Left ventricle myocardium inferior (tissue), 1 donor: ENCODE data around the gene ROBO3. TPM values are rescaled to one million over a fixed set of nuclear protein-coding genes. Genes with fewer than 3 reads are reported as not detected.

Source experiments
- DNase-seq: peaks from one replicate; pipeline ENCODE4 v3.0.0-alpha.2; 2020
- H3K27ac ChIP-seq: fragments of 200-600 bp; replicated peaks from 2 replicates; pipeline ENCODE4 v1.8.0; 2021
- H3K27me3 ChIP-seq: fragments of 200-600 bp; 2 replicates; pipeline ENCODE4 v1.8.0; 2021; ENCODE audit warnings: low read depth
- H3K36me3 ChIP-seq: fragments of 200-600 bp; 2 replicates; pipeline ENCODE4 v1.8.0; 2021
- H3K4me1 ChIP-seq: fragments of 200-600 bp; 2 replicates; pipeline ENCODE4 v1.8.0; 2021
- H3K4me3 ChIP-seq: fragments of 200-600 bp; 2 replicates; pipeline ENCODE4 v1.8.0; 2021; ENCODE audit warnings: mild to moderate bottlenecking, moderate library complexity
- H3K9me3 ChIP-seq: fragments of 200-600 bp; replicated peaks from 2 replicates; pipeline ENCODE4 v1.8.0; 2021
- CTCF ChIP-seq: fragments of 200-600 bp; IDR thresholded peaks from 2 replicates; pipeline ENCODE4 v1.8.0; 2021; ENCODE audit warnings: antibody characterized with exemption, mild to moderate bottlenecking, borderline replicate concordance
- intact Hi-C: fragments of 100-400 bp; cut with micrococcal nuclease; formaldehyde crosslinking; loops from one replicate; pipeline ENCODE4 v1.11.0; 2022
- total RNA-seq: library from RNA; stranded (reverse); fragmentation: NEBNext Ultra II Directional; extraction: Animal tissue kit (Norgen Biotek cat#: 25700); gene quantifications from one replicate; pipeline ENCODE4 v1.2.1, GENCODE V29; 2021
- donor health status: DM: no; HTN: yes; CAD: no; lungs with severe emphysema.

The ROBO3 gene
- total RNA-seq, 1 donor from 2014 or later = 3.9 TPM

- no peak for DNase-seq
- H3K27me3 ChIP-seq = peaks cover 100% of the 10 kb centered on the region
- no peak overlapping the region for H3K27ac ChIP-seq
- H3K9me3 ChIP-seq = no peaks in the 10 kb centered on the region
- intact Hi-C loops = no loop called here
- no peak for TF ChIP-seq CTCF
- H3K4me1 ChIP-seq = peaks cover 24% of the 10 kb centered on the region
- no peak overlapping the region for H3K4me3 ChIP-seq
- H3K36me3 ChIP-seq = no peaks in the 10 kb centered on the region
These were observed 21.7 kb upstream of the ROBO3 start for GRCh38 chr11:124843616-124843910.

DNA sequence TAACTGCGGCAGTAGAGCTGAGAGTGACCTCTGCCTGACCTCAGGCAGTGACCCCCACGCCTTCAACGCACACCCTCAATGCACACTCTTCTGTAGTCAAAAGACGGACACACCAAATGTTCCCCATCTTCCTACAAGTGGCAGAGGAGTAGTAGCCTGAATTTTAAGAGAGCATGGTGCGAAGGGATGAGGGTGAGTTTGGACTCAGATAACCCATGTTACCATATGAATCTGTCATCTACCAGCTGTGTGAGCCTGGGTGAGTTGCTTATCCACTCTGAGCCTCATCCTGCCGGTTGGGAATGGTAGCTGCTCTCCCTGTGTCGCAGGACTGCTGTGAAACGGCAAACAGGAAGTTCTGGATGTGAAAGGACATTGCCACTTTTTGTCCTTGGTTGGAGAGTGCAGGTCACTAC, 20.6 kb upstream of the ROBO3 start:
- intact Hi-C loops = no loop called here
- peaks cover 100% of the 10 kb centered on the region for H3K27me3 ChIP-seq
- no peak overlapping the region for H3K27ac ChIP-seq
- H3K36me3 ChIP-seq = no peaks in the 10 kb centered on the region
- DNase-seq = no peak
- H3K9me3 ChIP-seq = no peaks in the 10 kb centered on the region
- H3K4me3 ChIP-seq = no peak overlapping the region
- TF ChIP-seq CTCF = no peak
- H3K4me1 ChIP-seq = peaks cover 15% of the 10 kb centered on the region

DNA sequence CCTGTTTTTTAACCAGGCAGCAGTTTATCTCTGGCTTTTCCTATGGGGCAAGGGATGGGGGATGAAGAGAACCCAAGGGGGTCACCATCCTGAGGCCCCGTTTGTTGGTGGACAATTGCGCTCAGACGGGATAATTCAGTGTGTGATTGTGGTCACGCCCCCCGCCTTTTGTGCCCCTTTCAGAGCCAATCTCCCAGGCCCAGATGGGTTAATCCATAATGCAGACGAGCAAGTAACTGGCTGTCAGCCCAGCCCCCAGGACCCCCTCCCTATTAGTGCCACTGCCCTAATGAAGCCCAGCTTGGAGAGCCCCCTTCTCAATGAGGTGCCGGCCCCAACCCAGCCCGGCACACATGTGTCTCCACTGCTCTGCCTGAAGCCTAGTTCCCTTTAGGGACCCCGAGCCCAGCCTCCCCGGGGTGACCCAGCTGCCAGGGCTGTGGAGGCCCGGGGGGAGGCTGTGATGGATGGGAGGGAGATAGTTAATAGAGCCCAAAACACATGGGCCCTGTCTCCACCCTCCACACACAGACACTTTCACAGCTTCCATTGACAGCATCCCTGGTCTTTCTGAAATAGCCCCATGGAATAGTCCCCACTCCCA, 19.1 kb upstream of the ROBO3 start:
- H3K4me1 ChIP-seq = peaks cover 10% of the 10 kb centered on the region
- peaks cover 100% of the 10 kb centered on the region for H3K27me3 ChIP-seq
- H3K36me3 ChIP-seq = no peaks in the 10 kb centered on the region
- intact Hi-C loops = no loop called here
- no peak for DNase-seq
- TF ChIP-seq CTCF = no peak
- no peak overlapping the region for H3K4me3 ChIP-seq
- H3K27ac ChIP-seq = no peak overlapping the region
- H3K9me3 ChIP-seq = no peaks in the 10 kb centered on the region

DNA sequence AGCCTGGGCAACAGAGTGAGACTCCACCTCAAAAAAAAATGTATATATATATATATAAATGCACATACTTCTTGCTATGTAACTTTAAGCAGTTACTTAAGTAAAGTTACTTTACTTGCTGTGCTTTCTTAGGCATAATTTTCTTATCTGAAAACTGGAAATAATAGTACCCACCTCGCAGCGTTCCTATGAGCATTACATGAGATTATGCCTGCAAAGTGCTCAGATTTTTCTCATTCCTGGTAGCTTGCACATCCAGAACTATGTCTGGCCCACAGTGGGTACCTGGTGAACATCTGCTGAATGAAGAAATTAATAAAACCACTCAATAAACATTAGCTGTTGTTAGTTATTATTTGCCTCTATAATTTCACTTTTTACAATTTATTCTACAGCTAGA, 6.1 kb upstream of the ROBO3 start:
- DNase-seq = no peak
- Histone ChIP-seq H3K36me3 (no peaks in the 10 kb centered on the region), H3K4me1 (peaks cover 12% of the 10 kb centered on the region), H3K27ac (no peak overlapping the region), H3K27me3 (peaks cover 100% of the 10 kb centered on the region), H3K9me3 (peaks cover 6% of the 10 kb centered on the region), H3K4me3 (no peak overlapping the region)
- TF ChIP-seq CTCF = no peak
- intact Hi-C loops = no loop called here

DNA sequence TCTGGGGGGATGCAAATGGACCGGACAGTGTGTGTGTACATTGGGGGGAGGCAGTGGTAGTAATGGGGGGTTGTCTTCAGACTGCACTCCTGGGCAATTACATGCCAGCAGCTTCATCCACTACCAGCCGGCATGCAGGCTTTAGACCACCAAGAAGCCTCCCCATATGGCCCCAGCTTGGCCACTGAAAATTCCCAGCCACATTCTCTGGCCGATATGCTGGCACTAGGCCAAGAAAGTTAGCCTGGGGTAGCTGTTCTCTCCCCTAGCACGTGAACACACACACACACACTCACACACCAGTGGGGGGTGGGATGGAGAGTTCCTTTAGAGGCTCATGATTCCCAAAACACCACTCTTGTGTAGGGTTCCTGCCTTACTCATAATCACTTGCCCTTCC, 3.6 kb upstream of the ROBO3 start:
- intact Hi-C loops = no loop called here

More for the DNA sequence above, 3.6 kb upstream of the ROBO3 start:
- no peak for TF ChIP-seq CTCF
- Histone ChIP-seq H3K4me3 (no peak overlapping the region), H3K36me3 (no peaks in the 10 kb centered on the region), H3K27ac (no peak overlapping the region), H3K4me1 (peaks cover 36% of the 10 kb centered on the region), H3K27me3 (peaks cover 100% of the 10 kb centered on the region), H3K9me3 (no peaks in the 10 kb centered on the region)
- DNase-seq = no peak
